Adrenal gland (tissue), 12 donors: ENCODE measurements around the gene PCED1B. TPM values are rescaled to one million over a fixed set of nuclear protein-coding genes. Genes with fewer than 3 reads are reported as not detected.

ENCODE experiments used
- DNase-seq, 7 donors: peaks; one replicate each; pipeline ENCODE4 v3.0.0-alpha.2; 2019 to 2020
- H3K27ac ChIP-seq, 5 donors: fragments of 200-600 bp; sonication (generic) in 4 of 5; 1 replicate in 3 of 5; 2 replicates in 2 of 5; pipeline versions ENCODE4 v1.5.1 to v1.8.0; 2016 to 2020; ENCODE audit warnings: mild to moderate bottlenecking in 1 of 5
- H3K27me3 ChIP-seq: fragments of 200-600 bp; 2 replicates; pipeline ENCODE4 v1.8.0; 2021
- H3K36me3 ChIP-seq, 2 donors: fragments of 200-600 bp; replicated peaks in 1 of 2; 1 replicate in 1 of 2; 2 replicates in 1 of 2; pipeline versions ENCODE4 v1.5.1 to v1.8.0; 2018 to 2022
- H3K4me1 ChIP-seq, 2 donors: fragments of 200-600 bp; replicated peaks in 1 of 2; 1 replicate in 1 of 2; 2 replicates in 1 of 2; pipeline versions ENCODE4 v1.5.1 to v1.8.0; 2018 to 2021
- H3K4me3 ChIP-seq, 4 donors: fragments of 200-600 bp; sonication (generic) in 3 of 4; one replicate each; pipeline ENCODE4 v1.5.1; 2016 to 2018
- H3K9me3 ChIP-seq, 3 donors: fragments of 200-600 bp; sonication (generic) in 1 of 3; replicated peaks in 1 of 3; 1 replicate in 2 of 3; 2 replicates in 1 of 3; pipeline versions ENCODE4 v1.5.1 to v1.8.0; 2016 to 2021
- CTCF ChIP-seq, 6 experiments: fragments of 450-650 bp in 4 of 6; fragments of 200-600 bp in 2 of 6; sonication (generic) in 1 of 6; IDR thresholded peaks; 1 replicate in 5 of 6; 2 replicates in 1 of 6; pipeline versions ENCODE4 v1.5.1 to v1.8.0; 2016 to 2021; ENCODE audit warnings: antibody characterized with exemption in 6 of 6, mild to moderate bottlenecking in 2 of 6, moderate library complexity in 1 of 6
- POLR2A ChIP-seq, 2 donors: fragments of 450-650 bp; IDR thresholded peaks; one replicate each; pipeline ENCODE4 v1.6.1; 2017; ENCODE audit warnings: antibody characterized with exemption in 2 of 2, mild to moderate bottlenecking in 2 of 2, moderate library complexity in 1 of 2
- WGBS, 4 donors: extraction: QIAGEN DNeasy Blood & Tissue Kit in 2 of 4; methylation state at CpG; one replicate each; pipeline versions ENCODE4 v1.1.5 to v1.1.7; 2013 to 2017; 5-methylcytosine and 5-hydroxymethylcytosine counted together
- intact Hi-C, 2 donors: fragments of 100-400 bp; cut with DNase I; formaldehyde crosslinking; loops; one replicate each; pipeline versions ENCODE4 v1.14.1 to v1.15.0; 2022 to 2023
- polyA plus RNA-seq, 3 donors: library from polyadenylated mRNA; stranded (reverse); fragments of 200-250 nt in 2 of 3; fragments of 350-450 nt in 1 of 3; fragmentation: Illumina TruSeq in 1 of 3; extraction: RNeasy Lipid Tissue Mini Kit (QIAGEN cat#74804) in 1 of 3; gene quantifications; one replicate each; pipeline ENCODE4 v1.2.3, GENCODE V29; 2013 to 2014
- total RNA-seq, 9 donors: library from RNA; depleted of rRNA in 4 of 9; stranded (reverse); fragments of >200 nt in 4 of 9; fragments of 120-200 nt in 1 of 9; fragmentation: NEBNext Ultra II Directional in 1 of 9; extraction: Animal tissue kit (Norgen Biotek cat#: 25700) in 1 of 9; gene quantifications; one replicate each; pipeline versions ENCODE4 v1.1.0 to v1.2.4, GENCODE V29; 2013 to 2023
- donor health status: healthy with polysubstance abuse.
- donor health status: Bipolar disorder and iron deficiency.
- donor health status: DM: yes; HTN: yes; CAD: no.
- donor health status: DM: no; HTN: no; CAD: no.
- donor health status: DM: no; HTN: no; CAD: no.
- donor health status: DM: yes; HTN: yes; CAD: no.

Gene PCED1B
- total and polyA plus RNA-seq, 12 donors: 8.0 to 110 (median 39.9) TPM

GRCh38 chr12:47102845-47103651 is 23.6 kb downstream of the PCED1B start:
- WGBS, 4 donors: 77 to 81% (median 79%) methylated on average over 9 to 11 of the region's 11 CpGs
- intact Hi-C loops: no loop called here
- peak in 4 of 7 donors; percentile 16 to 62 (median 38) for DNase-seq

GRCh38 chr12:47105914-47106674 is 26.7 kb downstream of the PCED1B start:
- no peaks in the 10 kb centered on the region for H3K27me3 ChIP-seq
- H3K36me3 ChIP-seq: no peaks in the 10 kb centered on the region
- intact Hi-C loops: no loop called here
- TF ChIP-seq CTCF (IDR thresholded peaks at IDR 0.05) (no peak), POLR2A (IDR thresholded peaks at IDR 0.05) (no peak)
- no peak for DNase-seq
- H3K4me3 ChIP-seq: no peak overlapping the region
- WGBS, 4 donors: 93 to 98% (median 96%) methylated on average over 10 of the region's 10 CpGs
- peaks cover 0 to 4% of the 10 kb centered on the region in 2 donors for H3K4me1 ChIP-seq
- H3K27ac ChIP-seq: no peak overlapping the region
- H3K9me3 ChIP-seq: no peaks in the 10 kb centered on the region

More at GRCh38 chr12:47102845-47103651, 23.6 kb downstream of the PCED1B start:
- Histone ChIP-seq H3K36me3 (no peaks in the 10 kb centered on the region), H3K4me1 (peaks cover 0 to 7% of the 10 kb centered on the region in 2 donors), H3K27me3 (no peaks in the 10 kb centered on the region), H3K4me3 (no peak overlapping the region), H3K9me3 (no peaks in the 10 kb centered on the region), H3K27ac (peak overlapping the region in 1 of 5 donors; percentile 10)
- TF ChIP-seq CTCF (IDR thresholded peaks at IDR 0.05) (no peak), POLR2A (IDR thresholded peaks at IDR 0.05) (no peak)

GRCh38 chr12:47107446-47107845 is 28.0 kb downstream of the PCED1B start:
- Histone ChIP-seq H3K9me3 (no peaks in the 10 kb centered on the region), H3K4me1 (peaks cover 0 to 4% of the 10 kb centered on the region in 2 donors), H3K27me3 (no peaks in the 10 kb centered on the region), H3K4me3 (no peak overlapping the region), H3K27ac (no peak overlapping the region), H3K36me3 (no peaks in the 10 kb centered on the region)
- 86 to 95% (median 94%) methylated on average over 3 of the region's 3 CpGs for WGBS, 4 donors
- DNase-seq: no peak
- TF ChIP-seq CTCF (IDR thresholded peaks at IDR 0.05) (no peak), POLR2A (IDR thresholded peaks at IDR 0.05) (no peak)
- intact Hi-C loops: no loop called here

GRCh38 chr12:47107926-47108325 is 28.5 kb downstream of the PCED1B start:
- DNase-seq: no peak
- intact Hi-C loops: no loop called here
- Histone ChIP-seq H3K27ac (no peak overlapping the region), H3K9me3 (no peaks in the 10 kb centered on the region), H3K4me3 (no peak overlapping the region), H3K36me3 (no peaks in the 10 kb centered on the region), H3K27me3 (no peaks in the 10 kb centered on the region), H3K4me1 (no peaks in the 10 kb centered on the region)
- TF ChIP-seq POLR2A (IDR thresholded peaks at IDR 0.05) (no peak), CTCF (IDR thresholded peaks at IDR 0.05) (no peak)
